OCI-LY1 (cell line): Measurements from ENCODE around the gene OPTC.

ENCODE experiments used
- CTCF ChIP-seq: fragments of 200-600 bp; sonication (generic), shearing (Covaris generic); IDR thresholded peaks from 2 replicates; pipeline ENCODE4 v1.5.1; 2017; ENCODE audit warnings: mild to moderate bottlenecking, antibody characterized with exemption, low read length, moderate library complexity, mixed read lengths
- EZH2 ChIP-seq: fragments of 200-600 bp; sonication (generic), shearing (Covaris generic); IDR thresholded peaks from 2 replicates; pipeline ENCODE4 v1.8.0; 2017; ENCODE audit warnings: borderline replicate concordance, mixed run types, mild to moderate bottlenecking, antibody characterized with exemption, low read length, moderate library complexity, mixed read lengths

GRCh38 chr1:203544978-203545816 lies 51.2 kb downstream of the OPTC start:
- TF ChIP-seq EZH2 = no peak
- no peak for TF ChIP-seq CTCF
